Measurements from ENCODE around the gene TP53BP1. TPM values are rescaled to one million over a fixed set of nuclear protein-coding genes. Genes with fewer than 3 reads are reported as not detected.

The TP53BP1 gene
- total RNA-seq, 1 experiment from 2014 or later: 52.6 TPM

Other genes with a start within 250 kb of the TP53BP1 start
- 0.07 TPM in 1 of 2 replicates, not detected in the other for gene TGM5, start 226.2 kb downstream of the TP53BP1 start, total RNA-seq (2014; rRNA removed; shearing (Covaris generic); ENCODE audit: low replicate concordance)
- gene TGM7, start 190.9 kb downstream of the TP53BP1 start, total RNA-seq (2014; rRNA removed; shearing (Covaris generic); ENCODE audit: low replicate concordance): not detected in 2 replicates
- gene LCMT2, start 162.6 kb downstream of the TP53BP1 start, total RNA-seq (2014; rRNA removed; shearing (Covaris generic); ENCODE audit: low replicate concordance): 13.1 and 16.5 TPM in 2 replicates
- 8.4 and 15.6 TPM in 2 replicates for gene ZSCAN29, start 122.1 kb downstream of the TP53BP1 start, total RNA-seq (2014; rRNA removed; shearing (Covaris generic); ENCODE audit: low replicate concordance)
- 5.4 and 18.2 TPM in 2 replicates for gene TUBGCP4, start 122.1 kb downstream of the TP53BP1 start, total RNA-seq (2014; rRNA removed; shearing (Covaris generic); ENCODE audit: low replicate concordance)
- gene MAP1A, start 24.5 kb upstream of the TP53BP1 start, total RNA-seq (2014; rRNA removed; shearing (Covaris generic); ENCODE audit: low replicate concordance): 0.74 and 2.3 TPM in 2 replicates
- 17.4 and 24.4 TPM in 2 replicates for gene PPIP5K1, start 97.1 kb upstream of the TP53BP1 start, total RNA-seq (2014; rRNA removed; shearing (Covaris generic); ENCODE audit: low replicate concordance)
- gene CKMT1B, start 100.9 kb upstream of the TP53BP1 start, total RNA-seq (2014; rRNA removed; shearing (Covaris generic); ENCODE audit: low replicate concordance): not detected in 2 replicates
- gene STRC, start 125.6 kb upstream of the TP53BP1 start, total RNA-seq (2014; rRNA removed; shearing (Covaris generic); ENCODE audit: low replicate concordance): not detected in 2 replicates
- gene CATSPER2, start 155.7 kb upstream of the TP53BP1 start, total RNA-seq (2014; rRNA removed; shearing (Covaris generic); ENCODE audit: low replicate concordance): 0.46 and 0.52 TPM in 2 replicates
- gene CKMT1A, start 200.7 kb upstream of the TP53BP1 start, total RNA-seq (2014; rRNA removed; shearing (Covaris generic); ENCODE audit: low replicate concordance): not detected in 2 replicates

Measured in MG63 (cell line).